ENCODE data around the gene SPAST. TPM values are rescaled to one million over a fixed set of nuclear protein-coding genes. Genes with fewer than 3 reads are reported as not detected.

The SPAST gene
- total and polyA plus RNA-seq, 2 of the 13 experiments (the other 11 are each of a cell fraction or from before 2014, with no cell fraction given) = 11.5 to 40.4 TPM

DNA sequence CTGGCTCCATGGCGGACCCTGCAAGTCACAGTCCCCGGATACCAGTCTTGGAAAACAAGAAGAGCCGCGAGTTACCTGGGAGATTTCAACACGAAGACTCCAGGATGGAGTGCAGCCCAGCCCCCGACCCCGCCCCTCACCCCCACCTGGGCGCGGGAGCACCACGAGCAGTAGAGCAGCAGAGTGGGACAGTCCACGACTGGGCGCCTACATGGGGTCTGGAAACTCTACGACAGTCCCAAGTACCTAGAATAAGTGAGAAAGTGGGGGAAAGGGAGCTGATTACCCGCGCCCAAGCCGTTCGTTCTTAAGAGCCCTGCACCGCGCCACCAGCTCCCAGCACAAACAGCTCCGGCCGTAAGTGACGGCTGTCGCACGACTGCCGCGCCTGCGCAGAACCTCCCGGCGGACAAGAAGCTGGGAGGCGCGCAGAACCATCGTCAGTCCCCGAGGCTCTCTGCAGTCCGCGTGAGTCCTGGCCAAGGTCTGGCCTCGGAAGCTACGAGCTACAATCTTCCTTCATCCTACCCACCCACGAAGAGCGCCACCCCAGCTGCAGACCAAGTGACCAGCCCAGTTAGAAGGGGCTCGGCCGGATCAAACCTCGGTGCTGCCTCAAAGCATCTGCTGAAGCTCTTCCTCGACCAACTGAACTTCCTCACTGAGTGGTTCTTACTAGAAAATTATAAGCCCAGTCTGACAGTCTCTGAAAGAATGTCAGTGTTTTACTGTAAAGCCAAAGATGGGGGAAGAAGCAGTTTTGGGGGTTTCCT lies 23.7 kb upstream of the SPAST start, which contains the start of gene DPY30 (continued):
- TF ChIP-seq, protein P1, sequence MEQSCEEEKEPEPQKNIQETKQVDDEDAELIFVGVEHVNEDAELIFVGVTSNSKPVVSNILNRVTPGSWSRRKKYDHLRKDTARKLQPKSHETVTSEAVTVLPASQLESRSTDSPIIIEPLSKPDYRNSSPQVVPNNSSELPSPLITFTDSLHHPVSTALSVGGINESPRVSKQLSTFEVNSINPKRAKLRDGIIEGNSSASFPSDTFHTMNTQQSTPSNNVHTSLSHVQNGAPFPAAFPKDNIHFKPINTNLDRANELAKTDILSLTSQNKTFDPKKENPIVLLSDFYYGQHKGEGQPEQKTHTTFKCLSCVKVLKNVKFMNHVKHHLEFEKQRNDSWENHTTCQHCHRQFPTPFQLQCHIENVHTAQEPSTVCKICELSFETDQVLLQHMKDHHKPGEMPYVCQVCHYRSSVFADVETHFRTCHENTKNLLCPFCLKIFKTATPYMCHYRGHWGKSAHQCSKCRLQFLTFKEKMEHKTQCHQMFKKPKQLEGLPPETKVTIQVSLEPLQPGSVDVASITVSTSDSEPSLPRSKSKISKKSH (CRISPR knock-in tag; IDR thresholded peaks at IDR 0.05; ENCODE audit: borderline replicate concordance) = peak; percentile 89; the same call in 1 of the 2 replicates
- TF ChIP-seq GFI1 (CRISPR knock-in tag; IDR thresholded peaks at IDR 0.05; ENCODE audit: borderline replicate concordance) (peak; percentile 66), BHLHE40 (IDR thresholded peaks at IDR 0.05; ENCODE audit: low read length) (0 out of 2 replicates have a peak, but pooled peaks have one; percentile 18), GTF3A (CRISPR knock-in tag; conservative IDR thresholded peaks at IDR 0.05) (peak; percentile 67; the same call in 1 of the 2 replicates), ARID2 (CRISPR knock-in tag; IDR thresholded peaks at IDR 0.05; ENCODE audit: borderline replicate concordance) (no peak), RBAK (CRISPR knock-in tag; IDR thresholded peaks at IDR 0.05) (peak; percentile 72), PRPF4 (IDR thresholded peaks at IDR 0.05; ENCODE audit: low read depth, low read length, poor library complexity, severe bottlenecking) (no peak), ZNF256 (CRISPR knock-in tag; conservative IDR thresholded peaks at IDR 0.05) (0 out of 2 replicates have a peak, but pooled peaks have one; percentile 68), ZNF180 (CRISPR knock-in tag; IDR thresholded peaks at IDR 0.05; ENCODE audit: borderline replicate concordance, low read depth) (peak; percentile 51; the same call in 1 of the 2 replicates), HCFC1 (IDR thresholded peaks at IDR 0.05; ENCODE audit: low read depth, low read length) (no peak), DRAP1 (CRISPR knock-in tag; IDR thresholded peaks at IDR 0.05) (peak; percentile 86)
- TF ChIP-seq, protein P2, sequence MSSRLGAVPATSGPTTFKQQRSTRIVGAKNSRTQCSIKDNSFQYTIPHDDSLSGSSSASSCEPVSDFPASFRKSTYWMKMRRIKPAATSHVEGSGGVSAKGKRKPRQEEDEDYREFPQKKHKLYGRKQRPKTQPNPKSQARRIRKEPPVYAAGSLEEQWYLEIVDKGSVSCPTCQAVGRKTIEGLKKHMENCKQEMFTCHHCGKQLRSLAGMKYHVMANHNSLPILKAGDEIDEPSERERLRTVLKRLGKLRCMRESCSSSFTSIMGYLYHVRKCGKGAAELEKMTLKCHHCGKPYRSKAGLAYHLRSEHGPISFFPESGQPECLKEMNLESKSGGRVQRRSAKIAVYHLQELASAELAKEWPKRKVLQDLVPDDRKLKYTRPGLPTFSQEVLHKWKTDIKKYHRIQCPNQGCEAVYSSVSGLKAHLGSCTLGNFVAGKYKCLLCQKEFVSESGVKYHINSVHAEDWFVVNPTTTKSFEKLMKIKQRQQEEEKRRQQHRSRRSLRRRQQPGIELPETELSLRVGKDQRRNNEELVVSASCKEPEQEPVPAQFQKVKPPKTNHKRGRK (CRISPR knock-in tag; IDR thresholded peaks at IDR 0.05) = no peak
- TF ChIP-seq, protein P3, sequence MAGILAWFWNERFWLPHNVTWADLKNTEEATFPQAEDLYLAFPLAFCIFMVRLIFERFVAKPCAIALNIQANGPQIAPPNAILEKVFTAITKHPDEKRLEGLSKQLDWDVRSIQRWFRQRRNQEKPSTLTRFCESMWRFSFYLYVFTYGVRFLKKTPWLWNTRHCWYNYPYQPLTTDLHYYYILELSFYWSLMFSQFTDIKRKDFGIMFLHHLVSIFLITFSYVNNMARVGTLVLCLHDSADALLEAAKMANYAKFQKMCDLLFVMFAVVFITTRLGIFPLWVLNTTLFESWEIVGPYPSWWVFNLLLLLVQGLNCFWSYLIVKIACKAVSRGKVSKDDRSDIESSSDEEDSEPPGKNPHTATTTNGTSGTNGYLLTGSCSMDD (CRISPR knock-in tag; IDR thresholded peaks at IDR 0.05) = no peak
- TF ChIP-seq, protein P4, sequence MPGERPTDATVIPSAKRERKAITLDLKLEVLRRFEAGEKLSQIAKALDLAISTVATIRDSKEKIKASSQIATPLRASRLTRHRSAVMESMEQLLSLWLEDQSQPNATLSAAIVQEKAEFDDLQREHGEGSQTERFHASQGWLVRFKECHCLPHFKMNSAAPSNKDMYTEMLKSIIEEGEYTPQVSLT (CRISPR knock-in tag; IDR thresholded peaks at IDR 0.05; ENCODE audit: borderline replicate concordance, low read depth) = no peak; the same call in 1 of the 2 replicates

Data from HepG2 (cell line).